Brain microvascular endothelial cell (primary cell): Measurements from ENCODE around the gene KRTAP12-3.
"Not testable (repeated sequence)": the region's sequence is repeated elsewhere in the genome, so short reads cannot be mapped to it uniquely, and the experiment has no call there.

Experiments
- DNase-seq: peaks from one replicate; pipeline ENCODE4 v3.0.0-alpha.2; 2020
- H3K27ac ChIP-seq: fragments of 250-450 bp; sonication (Bioruptor Pico); 2 replicates; pipeline ENCODE4 v1.5.1; 2020; ENCODE audit warnings: mild to moderate bottlenecking, moderate library complexity
- H3K27me3 ChIP-seq: fragments of 250-450 bp; sonication (Bioruptor Pico); replicated peaks from 2 replicates; pipeline ENCODE4 v1.5.1; 2020; ENCODE audit warnings: mild to moderate bottlenecking
- H3K36me3 ChIP-seq: fragments of 250-450 bp; sonication (Bioruptor Pico); replicated peaks from 2 replicates; pipeline ENCODE4 v1.5.1; 2020; ENCODE audit warnings: mild to moderate bottlenecking
- H3K4me3 ChIP-seq: 2 replicates; pipeline ENCODE4 v1.5.1; 2011; ENCODE audit warnings: low read depth, mild to moderate bottlenecking, control low read depth, low read length, moderate library complexity
- CTCF ChIP-seq: IDR thresholded peaks from 2 replicates; pipeline ENCODE4 v1.5.1; 2011; ENCODE audit warnings: low read depth, mild to moderate bottlenecking, moderate library complexity, low read length, control low read depth, inconsistent platforms; ENCODE audit errors: missing control alignments
- in situ Hi-C: cut with HindIII; loops from 2 replicates; pipeline ENCODE4 v1.10.0; 2017; ENCODE audit warnings: low sequenced_read_pairs, low pct_ligation_motif_present

KRTAP12-3 gene, protein sequence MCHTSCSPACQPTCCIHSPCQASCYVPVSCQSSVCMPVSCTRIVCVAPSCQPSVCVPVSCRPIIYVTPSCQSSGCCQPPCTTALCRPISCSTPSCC

GRCh38 chr21:44657635-44658540 lies at the start of gene KRTAP12-3:
Gene KRTAP12-3, plus strand, starts transcription at chr21:44657932. Its CDS starts 48 bp downstream, at chr21:44657980.
- TF ChIP-seq CTCF, result no peak
- in situ Hi-C loops, result no loop called here
- no peaks in the 10 kb centered on the region for H3K36me3 ChIP-seq
- H3K4me3 ChIP-seq, result no peak within 1 kb of the TSS
- H3K27ac ChIP-seq, result no peak within 1 kb of the TSS
- H3K27me3 ChIP-seq, result no peaks in the 10 kb centered on the region
- DNase-seq, result no peak

- Histone ChIP-seq H3K27ac (no peak overlapping the region), H3K4me3 (no peak overlapping the region), H3K27me3 (no peaks in the 10 kb centered on the region), H3K36me3 (no peaks in the 10 kb centered on the region)
- no peak for TF ChIP-seq CTCF
- no peak for DNase-seq
- in situ Hi-C loops, result no loop called here
These were observed 48.5 kb upstream of the KRTAP12-3 start for GRCh38 chr21:44609193-44609592.

GRCh38 chr21:44610157-44610843 lies 47.4 kb upstream of the KRTAP12-3 start:
- in situ Hi-C loops, H3K36me3 ChIP-seq, H3K4me3 ChIP-seq, H3K27me3 ChIP-seq, H3K27ac ChIP-seq, DNase-seq: not testable (repeated sequence)

- Histone ChIP-seq H3K4me3 (no peak overlapping the region), H3K36me3 (no peaks in the 10 kb centered on the region), H3K27ac (no peak overlapping the region), H3K27me3 (no peaks in the 10 kb centered on the region)
- DNase-seq, result no peak
- no peak for TF ChIP-seq CTCF
- in situ Hi-C loops, result no loop called here
These were observed 46.2 kb upstream of the KRTAP12-3 start for GRCh38 chr21:44611551-44611950.

- H3K4me3 ChIP-seq, result no peak within 1 kb of the TSS
These were observed 45.7 kb upstream of the KRTAP12-3 start, which contains the start of gene KRTAP10-8 for GRCh38 chr21:44612029-44612486. Gene KRTAP10-8, plus strand, starts transcription at chr21:44612079. Its CDS starts 22 bp downstream, at chr21:44612101.

More at GRCh38 chr21:44612029-44612486, 45.7 kb upstream of the KRTAP12-3 start, which contains the start of gene KRTAP10-8:
- DNase-seq, result no peak
- TF ChIP-seq CTCF, result no peak
- no peaks in the 10 kb centered on the region for H3K36me3 ChIP-seq
- no peaks in the 10 kb centered on the region for H3K27me3 ChIP-seq
- in situ Hi-C loops, result no loop called here
- no peak within 1 kb of the TSS for H3K27ac ChIP-seq
